NB4 (cell line): Measurements from ENCODE around the gene FOXM1.

ENCODE experiments used
- CTCF ChIP-seq: IDR thresholded peaks from one replicate; pipeline ENCODE4 v1.5.1; 2012; ENCODE audit warnings: low read depth, low read length
- MYC ChIP-seq: IDR thresholded peaks from 2 replicates; pipeline ENCODE4 v1.6.1; 2011; ENCODE audit warnings: low read depth, low read length
- POLR2A ChIP-seq: IDR thresholded peaks from 2 replicates; pipeline ENCODE4 v1.6.1; 2011; ENCODE audit warnings: mild to moderate bottlenecking; ENCODE audit not compliant: insufficient read length; ENCODE audit errors: extremely low read depth
- TF ChIP-seq, protein P1 (sequence below): IDR thresholded peaks from 2 replicates; pipeline ENCODE4 v1.6.1; 2011; ENCODE audit warnings: low read depth, low read length

GRCh38 chr12:2923057-2923456 is 46.1 kb upstream of the FOXM1 start:
- TF ChIP-seq, protein P1, sequence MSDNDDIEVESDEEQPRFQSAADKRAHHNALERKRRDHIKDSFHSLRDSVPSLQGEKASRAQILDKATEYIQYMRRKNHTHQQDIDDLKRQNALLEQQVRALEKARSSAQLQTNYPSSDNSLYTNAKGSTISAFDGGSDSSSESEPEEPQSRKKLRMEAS, result no peak
- TF ChIP-seq CTCF (no peak), POLR2A (no peak), MYC (no peak)
